Hypothalamus (tissue), 51 donors: Measurements from ENCODE around the gene BPIFB4.
"Not testable (repeated sequence)": the region's sequence is repeated elsewhere in the genome, so short reads cannot be mapped to it uniquely, and the experiment has no call there.

Source experiments
- DNase-seq, 51 donors: peaks; one replicate each; lab custom pipeline; 2025; lab: John Stamatoyannopoulos, UW

BPIFB4 gene

GRCh38 chr20:33079259-33079658 is at the start of gene BPIFB4:
Gene BPIFB4, plus strand, starts transcription at chr20:33079643. Its CDS starts 1,884 bp downstream, at chr20:33081527.
- DNase-seq: no peak

DNA sequence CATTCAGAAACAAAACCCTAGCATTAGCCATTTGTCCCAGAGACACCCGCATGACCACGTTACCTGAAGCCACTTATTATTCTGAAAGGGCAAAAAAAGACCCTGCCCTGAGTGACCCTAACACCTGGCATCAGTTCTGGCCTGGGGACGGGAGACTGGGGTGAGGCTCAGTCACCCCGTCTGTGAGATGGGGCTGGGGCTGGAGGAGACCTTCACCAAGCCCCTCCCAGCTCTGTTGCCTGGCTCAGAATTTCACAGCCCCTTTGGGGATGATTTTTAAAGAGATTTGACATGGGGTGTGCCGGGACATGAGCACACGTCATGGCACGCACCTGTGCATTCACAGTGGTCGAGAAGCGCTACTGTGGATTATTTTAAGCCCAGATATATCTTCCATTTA is 49.4 kb upstream of the BPIFB4 start:
- no peak for DNase-seq

DNA sequence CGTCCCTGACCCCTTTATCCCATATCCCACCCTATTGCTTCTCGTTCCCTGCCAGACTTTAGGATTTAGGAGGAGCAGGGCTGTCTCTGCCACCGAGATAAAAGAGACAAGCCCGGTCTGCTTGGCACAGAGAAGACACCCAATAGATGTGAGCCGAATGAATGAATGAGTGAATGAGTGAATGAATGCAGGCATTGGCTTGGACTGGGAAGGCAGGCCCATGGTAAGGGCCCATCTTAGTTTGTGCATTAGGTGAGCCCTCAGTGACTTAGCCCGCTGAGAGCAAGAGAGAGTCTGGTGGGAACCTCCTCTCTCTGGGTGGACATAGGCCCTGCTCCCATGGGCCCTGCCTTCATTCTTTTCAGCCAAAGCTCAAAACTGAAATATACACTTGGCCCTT is 48.9 kb upstream of the BPIFB4 start:
- no peak for DNase-seq

DNA sequence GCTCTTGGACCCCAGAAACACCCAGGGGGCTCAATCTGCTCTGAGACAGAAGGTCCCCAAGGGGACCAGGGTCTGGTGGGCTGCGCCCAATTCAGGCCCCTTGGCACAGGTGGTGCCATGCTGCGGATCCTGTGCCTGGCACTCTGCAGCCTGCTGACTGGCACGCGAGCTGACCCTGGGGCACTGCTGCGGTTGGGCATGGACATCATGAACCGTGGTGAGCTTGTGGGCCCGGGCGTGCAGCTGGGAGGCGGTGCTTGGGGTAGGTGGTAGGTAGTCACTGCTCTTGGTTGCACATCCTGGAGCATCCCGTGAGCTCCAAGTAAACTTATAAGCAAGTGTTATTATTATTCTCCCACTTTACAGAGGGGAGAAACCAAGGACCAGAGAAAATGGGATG is 47.9 kb upstream of the BPIFB4 start, which contains the start of gene BPIFB6:
Gene BPIFB6 (plus strand): TSS at position 118 of the 400 bp plus-strand sequence. CDS start 0 bp downstream, at position 118.
- no peak for DNase-seq

DNA sequence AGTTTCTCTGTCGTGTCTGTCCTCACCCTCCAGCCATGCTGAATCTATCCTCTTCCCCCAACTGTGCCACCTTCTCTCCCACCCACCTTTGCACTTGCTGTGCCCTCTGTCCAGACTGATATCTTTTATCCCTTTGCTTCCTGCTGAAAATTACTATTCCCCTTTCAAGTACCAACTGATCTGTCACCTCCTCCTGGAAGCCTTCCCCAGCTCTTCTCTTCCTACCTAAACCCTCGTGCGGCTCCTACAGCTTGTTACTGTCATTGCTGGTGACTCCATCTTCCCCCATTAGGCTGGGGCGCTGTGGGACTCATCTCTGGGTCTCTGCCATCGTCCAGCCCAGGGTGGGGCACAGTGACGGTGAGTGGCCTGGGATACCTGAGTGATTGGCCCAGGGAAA is 46.9 kb upstream of the BPIFB4 start:
- no peak for DNase-seq

DNA sequence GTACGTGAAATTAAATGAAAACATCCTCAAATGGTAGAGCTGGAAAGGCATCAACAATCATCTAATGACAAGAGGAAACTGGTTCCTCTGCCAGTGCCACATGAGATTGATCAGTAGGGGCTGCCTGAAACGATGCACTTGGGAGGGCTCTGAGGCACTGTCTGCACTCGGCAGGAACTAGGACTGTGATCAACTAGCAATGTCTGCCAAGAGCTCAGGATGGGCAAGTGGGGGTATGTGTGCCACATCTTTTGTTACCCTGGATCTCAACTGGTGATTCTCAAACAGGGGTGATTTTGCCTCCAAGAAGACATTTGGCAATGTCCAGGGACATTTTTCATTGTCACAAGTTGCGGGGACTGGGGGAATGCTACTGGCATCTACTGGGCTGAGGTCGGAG is 46.1 kb upstream of the BPIFB4 start:
- no peak for DNase-seq

DNA sequence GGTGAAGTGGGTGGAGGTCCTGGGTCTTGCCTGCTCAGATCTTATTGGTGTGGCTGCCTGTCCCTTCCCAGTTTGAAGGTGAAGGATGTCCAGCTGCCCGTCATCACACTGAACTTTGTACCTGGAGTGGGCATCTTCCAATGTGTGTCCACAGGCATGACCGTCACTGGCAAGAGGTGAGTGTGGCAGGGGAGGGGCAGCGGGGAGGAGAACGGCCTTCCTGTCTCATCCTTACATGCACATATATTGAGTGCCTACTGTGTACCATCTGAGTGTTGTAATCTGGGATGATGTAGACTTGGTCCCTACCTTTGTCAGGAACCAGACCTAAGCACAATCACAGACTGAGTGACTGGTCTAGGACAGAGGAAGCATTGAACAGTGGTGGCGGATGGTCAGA is 45.3 kb upstream of the BPIFB4 start:
- no peak for DNase-seq

DNA sequence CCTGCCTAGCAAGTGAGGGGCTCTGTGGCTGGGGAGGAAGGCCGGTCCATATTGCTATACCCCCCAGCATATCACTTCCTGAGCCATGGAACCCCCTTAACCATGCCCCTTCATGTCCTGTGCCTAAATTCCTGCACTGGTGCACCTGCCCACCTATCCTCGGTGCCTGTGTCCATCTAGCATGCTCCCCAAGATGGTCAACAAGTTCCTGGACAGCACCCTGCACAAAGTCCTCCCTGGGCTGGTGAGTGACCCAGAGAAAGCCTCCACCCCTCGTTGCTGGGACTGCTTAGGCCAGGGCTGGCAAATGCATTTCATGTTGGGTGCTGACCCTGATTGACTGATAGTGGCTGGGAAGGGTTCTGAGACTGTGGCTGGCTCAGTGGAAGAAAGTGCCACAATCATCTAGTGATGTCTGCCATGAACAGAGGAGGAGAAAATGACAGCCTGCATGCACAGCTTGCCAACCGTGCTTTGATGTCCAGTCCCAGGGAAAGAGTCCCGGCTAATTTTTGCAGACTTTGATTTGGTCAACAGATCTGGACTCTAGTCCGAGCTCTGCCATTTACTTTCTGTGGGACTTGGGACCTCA is 44.4 kb upstream of the BPIFB4 start:
- DNase-seq: no peak

DNA sequence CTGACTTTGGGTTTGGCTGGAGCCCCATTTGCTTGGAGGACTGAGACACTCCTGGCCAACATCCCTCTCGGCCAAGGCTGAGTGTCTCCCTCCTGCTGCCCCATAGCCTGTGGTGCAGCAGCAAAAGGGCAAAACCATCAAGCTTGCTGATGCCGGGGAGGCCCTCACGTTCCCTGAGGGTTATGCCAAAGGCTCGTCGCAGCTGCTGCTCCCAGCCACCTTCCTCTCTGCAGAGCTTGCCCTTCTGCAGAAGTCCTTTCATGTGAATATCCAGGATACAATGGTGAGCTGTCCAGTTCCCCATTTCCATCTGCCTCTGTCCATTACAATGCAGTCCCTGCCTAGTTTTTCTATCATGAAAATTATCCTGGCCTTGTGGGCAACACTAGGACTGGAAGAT is 42.0 kb upstream of the BPIFB4 start:
- no peak for DNase-seq

DNA sequence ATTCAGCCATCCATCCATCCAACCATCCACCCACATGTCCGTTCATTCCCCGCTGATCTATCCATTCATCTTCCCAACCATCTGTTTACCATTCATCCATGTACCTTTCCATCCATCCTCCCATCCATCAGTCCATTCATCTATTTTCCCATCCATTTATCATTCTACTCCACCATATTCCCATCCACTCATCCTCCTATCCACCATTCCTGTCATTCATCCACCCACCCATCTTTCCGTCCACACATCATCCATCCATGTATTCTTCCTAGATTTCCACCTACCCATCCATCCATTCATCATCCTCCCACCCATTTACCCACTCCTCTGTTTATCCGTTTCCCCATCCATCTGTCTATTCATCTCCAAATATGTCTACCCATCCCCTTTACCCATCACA is 41.2 kb upstream of the BPIFB4 start:
- no peak for DNase-seq

GRCh38 chr20:33042430-33042829 is 37.0 kb upstream of the BPIFB4 start:
- no peak for DNase-seq

GRCh38 chr20:33042983-33043730 is 36.3 kb upstream of the BPIFB4 start:
- no peak for DNase-seq

DNA sequence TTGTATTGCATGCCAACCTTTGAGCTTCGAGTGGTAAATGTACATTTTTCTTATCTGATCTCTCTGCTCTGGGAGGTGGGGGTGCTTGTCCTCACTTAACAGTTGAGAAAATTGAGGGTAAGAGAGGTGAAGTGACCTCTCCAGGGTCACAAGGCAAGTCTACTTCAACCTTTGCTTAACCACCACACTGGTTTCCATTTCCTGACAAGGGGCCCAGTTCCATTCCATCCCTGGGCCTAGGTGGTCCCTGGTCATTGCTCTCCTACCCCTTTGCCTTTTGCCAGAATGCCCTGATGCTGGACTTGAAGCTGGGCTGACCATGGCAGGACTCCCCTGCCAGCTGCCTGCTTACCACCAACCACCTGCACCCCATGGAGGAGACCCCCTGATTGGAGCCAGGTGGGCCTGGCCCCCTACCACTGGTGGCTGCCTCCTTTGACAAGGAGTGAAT is 35.7 kb upstream of the BPIFB4 start:
- DNase-seq: no peak

DNA sequence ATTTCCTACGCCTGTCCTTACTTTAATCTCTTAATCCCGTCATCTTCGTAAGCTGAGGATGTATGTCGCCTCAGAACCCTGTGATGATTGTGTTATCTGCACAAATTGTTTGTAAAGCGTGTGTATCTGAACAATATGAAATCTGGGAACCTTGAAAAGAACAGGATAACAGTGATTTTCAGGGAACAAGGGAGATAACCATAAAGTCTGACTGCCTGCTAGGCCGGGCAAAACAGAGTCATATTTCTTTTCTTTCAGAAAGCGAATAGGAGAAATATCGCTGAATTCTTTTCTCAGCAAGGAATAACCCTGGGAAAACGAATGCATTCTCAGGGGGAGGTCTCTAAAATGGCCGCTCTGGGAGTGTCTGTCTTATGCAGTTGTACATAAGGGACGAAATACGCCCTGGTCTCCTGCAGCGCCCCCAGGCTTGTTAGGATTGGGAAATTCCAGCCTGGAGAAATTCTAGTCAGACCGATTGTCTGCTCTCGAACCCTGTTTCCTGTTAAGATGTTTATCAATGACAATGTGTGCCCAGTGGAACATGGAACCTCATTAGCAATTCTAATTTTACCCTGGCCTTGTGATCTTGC is 34.2 kb upstream of the BPIFB4 start:
- DNase-seq: not testable (repeated sequence)

GRCh38 chr20:33046412-33046811 is 33.0 kb upstream of the BPIFB4 start:
- no peak for DNase-seq

- no peak for DNase-seq
Observed at GRCh38 chr20:33051333-33051732, 28.1 kb upstream of the BPIFB4 start.

DNA sequence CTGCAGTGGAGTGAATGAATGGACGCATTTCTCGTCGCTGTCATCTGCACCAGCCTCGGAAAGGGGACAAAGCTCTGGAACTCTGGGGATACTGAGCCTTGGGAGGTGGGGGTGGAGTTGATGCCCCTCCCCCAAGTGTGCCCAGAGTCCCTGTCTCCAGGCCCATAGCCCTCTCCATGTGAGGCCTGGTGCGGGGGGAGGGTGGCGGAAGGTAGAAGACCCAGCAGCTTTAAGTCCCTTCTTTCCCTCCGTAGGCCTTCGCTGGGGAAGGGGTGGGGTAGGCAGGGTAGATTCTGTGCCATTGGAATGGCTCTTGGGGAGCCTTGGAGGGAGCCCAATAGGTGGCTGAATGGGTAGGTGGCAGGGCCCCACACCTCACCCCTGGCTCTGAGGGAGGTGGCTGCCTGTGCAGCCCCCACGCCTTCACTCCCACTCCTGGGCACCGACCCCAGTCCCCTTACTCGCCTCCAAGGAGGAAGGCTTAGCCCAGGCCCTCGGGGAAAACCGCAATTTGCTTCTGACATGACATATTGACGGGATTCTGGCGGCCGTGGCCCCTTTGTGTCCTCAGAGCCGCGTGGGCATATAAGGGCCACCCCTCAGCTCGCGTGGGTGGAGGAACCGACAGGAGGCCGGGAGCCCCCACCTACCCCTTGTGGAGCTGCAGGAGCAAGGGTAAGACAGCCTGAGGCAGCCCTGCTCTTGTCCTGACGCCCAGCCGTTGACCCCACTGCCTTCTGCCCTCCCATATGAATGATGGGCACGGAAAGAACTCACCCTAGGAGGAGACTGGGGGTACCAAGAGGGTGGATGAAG is 25.9 kb upstream of the BPIFB4 start, which contains the start of gene BPIFB3:
Gene BPIFB3 (plus strand): TSS at position 613 of the 816 bp plus-strand sequence. CDS start 1,533 bp downstream, outside the sequence.
- no peak for DNase-seq

DNA sequence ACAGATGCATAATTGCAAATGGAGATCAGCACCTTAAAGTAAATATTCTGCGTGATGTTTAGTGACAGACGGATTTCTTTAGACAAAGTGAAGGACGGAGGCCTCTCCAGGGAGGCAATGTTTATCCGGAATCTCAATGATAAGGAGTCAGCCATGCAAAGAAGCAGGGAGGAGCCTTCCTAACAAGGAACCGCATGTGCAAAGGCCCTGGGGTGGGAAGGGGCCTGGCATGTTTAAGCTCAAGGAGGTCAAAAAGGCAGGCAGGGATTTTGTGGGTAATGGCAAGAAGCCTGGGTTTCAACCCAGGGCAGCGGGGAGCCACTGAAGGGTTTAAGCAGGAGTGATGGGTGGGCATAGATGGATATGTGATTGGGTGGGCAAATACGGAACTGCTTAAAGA is 25.1 kb upstream of the BPIFB4 start:
- no peak for DNase-seq

GRCh38 chr20:33054791-33055190 is 24.7 kb upstream of the BPIFB4 start:
- DNase-seq: no peak

GRCh38 chr20:33059136-33059535 is 20.3 kb upstream of the BPIFB4 start:
- no peak for DNase-seq
